ENCODE results near the gene BICRA.
"Not testable (repeated sequence)": the region's sequence is repeated elsewhere in the genome, so short reads cannot be mapped to it uniquely, and the experiment has no call there.

Gene BICRA

DNA sequence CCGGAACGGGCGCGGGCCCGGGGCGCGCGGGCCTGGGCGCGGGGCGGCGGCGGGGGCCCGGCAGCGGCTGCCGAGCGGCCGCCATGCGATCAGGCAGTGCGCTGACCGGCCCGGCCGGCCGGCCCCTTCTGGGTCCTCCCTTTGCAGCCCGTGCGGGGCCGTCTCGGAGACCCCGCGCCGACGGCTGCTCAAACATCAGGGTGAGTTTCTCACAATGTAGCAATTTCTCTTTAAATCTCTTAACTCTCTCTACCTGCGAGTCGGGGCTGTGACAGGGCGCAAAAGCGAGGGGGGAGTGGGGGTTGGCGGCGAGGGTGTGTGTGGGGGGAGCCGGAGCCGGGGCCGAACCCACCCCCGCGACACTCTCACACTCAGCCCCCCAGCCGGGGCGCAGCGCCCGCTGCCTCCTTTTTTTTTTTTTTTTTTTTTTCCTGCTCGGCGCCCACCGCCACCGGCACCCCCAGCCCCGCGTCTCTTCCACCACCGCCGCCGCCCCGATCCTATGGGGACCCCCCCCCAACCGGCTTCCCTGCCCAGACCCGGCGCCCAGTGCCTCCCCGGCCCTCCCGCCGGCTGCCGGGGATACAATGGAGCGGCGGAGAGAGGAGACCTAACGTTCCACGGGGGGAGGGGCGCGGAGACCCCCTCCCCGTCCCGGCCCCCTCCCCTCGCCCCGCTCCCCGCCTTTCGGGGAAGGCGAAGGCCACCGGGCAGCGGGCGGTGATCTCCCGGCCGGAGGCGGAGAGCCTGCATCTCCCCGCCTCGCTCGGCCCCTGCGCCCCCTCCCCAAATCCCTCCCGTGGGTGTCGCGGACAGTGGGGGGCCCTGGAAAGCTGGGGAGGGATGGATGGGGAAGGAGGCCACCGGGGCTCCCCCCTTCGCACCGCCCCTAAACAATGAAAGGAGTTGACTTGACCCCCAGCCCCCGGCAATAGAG lies at the start of gene BICRA:
Gene BICRA, plus strand, starts transcription at position 166 of the 937 bp plus-strand sequence. CDS start 64,441 bp downstream, outside the sequence.
- peak; percentile 88 for DNase-seq

GRCh38 chr19:47560999-47561398 lies 47.9 kb upstream of the BICRA start:
- DNase-seq: no peak

DNA sequence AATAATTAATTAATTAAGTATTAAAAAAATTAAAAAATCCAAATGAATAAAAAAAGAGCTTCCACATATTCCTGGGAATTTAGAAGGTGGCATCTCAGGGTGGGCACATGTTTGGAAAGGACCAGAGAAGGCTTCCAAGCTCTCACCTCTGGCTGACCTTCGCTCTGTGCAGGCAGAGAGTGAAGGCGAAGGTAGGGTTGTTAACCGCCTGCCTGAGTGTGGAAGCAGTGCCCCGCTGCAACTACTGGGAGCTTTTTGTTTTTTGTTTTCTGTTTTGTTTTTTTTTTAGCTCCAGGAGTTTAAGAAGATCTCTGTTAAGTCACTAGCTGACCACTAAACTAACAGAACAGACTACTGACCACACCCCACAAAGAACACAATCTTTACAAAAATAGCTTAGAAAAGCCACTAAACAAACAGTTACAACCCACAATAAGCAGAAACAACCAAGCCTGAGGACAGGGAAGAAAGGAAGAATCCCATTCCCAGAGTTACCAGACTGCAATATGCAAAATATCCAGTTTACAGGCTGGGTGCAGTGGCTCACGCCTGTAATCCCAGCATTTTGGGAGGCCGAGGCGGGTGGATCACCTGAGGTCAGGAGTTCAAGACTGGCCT lies 47.4 kb upstream of the BICRA start:
- DNase-seq: no peak

DNA sequence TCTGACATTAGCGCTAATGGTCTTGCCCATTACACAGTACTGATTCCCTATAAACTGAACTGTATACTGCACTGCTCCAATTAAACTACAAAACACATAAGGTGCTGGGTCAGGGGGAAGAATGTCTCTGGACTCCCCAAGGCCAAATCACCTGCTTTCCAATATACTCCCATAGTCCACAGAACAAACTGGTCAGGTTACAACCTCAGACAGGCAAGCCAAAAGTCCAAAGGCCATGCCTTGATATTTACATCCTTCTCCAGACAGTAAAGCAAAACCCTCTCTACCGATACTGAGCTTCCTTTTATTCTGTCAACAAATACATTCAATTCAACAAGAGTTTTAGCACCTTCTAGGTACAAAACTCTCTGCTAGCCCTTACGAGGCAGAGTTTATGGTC lies 44.9 kb upstream of the BICRA start:
- DNase-seq: no peak

DNA sequence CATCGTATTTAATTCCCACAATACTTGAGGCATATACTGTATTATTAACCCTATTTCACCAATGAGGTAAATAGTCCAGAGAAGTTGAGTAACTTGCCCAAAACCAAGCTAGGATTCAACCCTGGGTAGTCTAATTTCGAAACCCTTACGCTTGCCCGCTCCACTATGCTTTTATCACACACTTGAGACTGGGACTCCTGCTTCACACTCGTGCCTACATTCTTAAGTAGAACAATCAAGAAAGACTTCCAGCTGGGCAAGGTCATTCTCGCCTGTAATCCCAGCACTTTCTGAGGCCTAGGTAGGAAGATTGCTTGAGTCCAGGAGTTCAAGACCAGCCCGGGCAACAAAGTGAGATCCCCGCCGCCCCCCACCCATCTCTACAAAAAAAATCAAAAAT lies 39.6 kb upstream of the BICRA start:
- DNase-seq: no peak

GRCh38 chr19:47572635-47573034 lies 36.3 kb upstream of the BICRA start:
- DNase-seq: no peak

GRCh38 chr19:47573071-47574026 lies 35.6 kb upstream of the BICRA start, which contains the start of gene ZNF541:
Gene ZNF541 (minus strand): TSS chr19:47573148. CDS start chr19:47555856, 17,292 bp downstream.
- DNase-seq: peak; percentile 81

GRCh38 chr19:47580397-47580796 lies 28.5 kb upstream of the BICRA start:
- no peak for DNase-seq

- DNase-seq: no peak
Observed at GRCh38 chr19:47581605-47582319, 27.2 kb upstream of the BICRA start.

DNA sequence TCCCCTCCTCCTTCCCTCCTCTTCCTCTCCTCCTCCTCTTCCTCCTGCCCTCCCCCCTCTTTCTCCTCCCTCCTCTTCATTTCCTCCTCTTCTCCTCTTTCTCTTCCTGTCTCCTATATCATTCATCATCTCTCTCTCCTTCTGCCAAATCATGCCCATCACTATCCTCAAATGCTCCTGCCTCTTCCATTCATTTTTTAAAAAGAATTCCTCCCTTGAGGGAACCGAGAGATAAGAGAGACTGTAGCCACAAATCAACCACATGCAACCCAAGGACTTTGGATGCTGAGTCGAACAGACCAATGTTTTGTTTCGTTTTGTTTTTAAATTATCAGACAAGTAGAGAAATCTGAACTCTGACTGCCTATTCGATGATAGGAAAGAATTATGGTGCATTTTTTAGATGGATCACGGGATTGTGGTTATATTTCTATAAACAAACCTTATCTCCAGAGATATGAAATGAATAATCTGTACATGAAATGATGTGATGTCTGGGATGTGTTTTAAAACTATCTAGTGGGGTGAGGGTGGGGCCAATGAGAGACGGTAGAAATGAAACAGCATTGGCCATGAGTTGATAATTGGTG lies 26.5 kb upstream of the BICRA start:
- no peak for DNase-seq

DNA sequence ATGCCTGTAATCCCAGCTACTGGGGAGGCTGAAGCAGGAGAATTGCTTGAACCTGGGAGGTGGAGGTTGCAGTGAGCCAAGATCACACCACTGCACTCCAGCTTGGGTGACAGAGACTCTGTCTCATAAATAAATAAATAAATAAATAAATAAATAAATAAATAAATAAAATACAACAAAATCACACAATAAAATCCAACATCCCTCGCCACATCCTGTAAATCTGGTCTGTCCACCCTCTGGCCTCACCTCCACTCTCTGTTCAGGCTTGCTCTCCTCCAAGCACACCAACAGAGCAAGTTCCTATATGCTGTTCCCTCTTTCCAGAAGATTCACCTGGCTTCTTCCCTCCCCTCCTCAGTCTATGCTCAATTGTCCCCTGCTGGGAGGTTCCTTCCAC lies 25.8 kb upstream of the BICRA start:
- DNase-seq: not testable (repeated sequence)

GRCh38 chr19:47587295-47587694 lies 21.6 kb upstream of the BICRA start:
- DNase-seq: no peak

GRCh38 chr19:47589824-47590223 lies 19.1 kb upstream of the BICRA start:
- DNase-seq: no peak

- no peak for DNase-seq
Observed at GRCh38 chr19:47593860-47594259, 15.1 kb upstream of the BICRA start.

- DNase-seq: no peak
Observed at GRCh38 chr19:47595944-47596343, 13.0 kb upstream of the BICRA start.

DNA sequence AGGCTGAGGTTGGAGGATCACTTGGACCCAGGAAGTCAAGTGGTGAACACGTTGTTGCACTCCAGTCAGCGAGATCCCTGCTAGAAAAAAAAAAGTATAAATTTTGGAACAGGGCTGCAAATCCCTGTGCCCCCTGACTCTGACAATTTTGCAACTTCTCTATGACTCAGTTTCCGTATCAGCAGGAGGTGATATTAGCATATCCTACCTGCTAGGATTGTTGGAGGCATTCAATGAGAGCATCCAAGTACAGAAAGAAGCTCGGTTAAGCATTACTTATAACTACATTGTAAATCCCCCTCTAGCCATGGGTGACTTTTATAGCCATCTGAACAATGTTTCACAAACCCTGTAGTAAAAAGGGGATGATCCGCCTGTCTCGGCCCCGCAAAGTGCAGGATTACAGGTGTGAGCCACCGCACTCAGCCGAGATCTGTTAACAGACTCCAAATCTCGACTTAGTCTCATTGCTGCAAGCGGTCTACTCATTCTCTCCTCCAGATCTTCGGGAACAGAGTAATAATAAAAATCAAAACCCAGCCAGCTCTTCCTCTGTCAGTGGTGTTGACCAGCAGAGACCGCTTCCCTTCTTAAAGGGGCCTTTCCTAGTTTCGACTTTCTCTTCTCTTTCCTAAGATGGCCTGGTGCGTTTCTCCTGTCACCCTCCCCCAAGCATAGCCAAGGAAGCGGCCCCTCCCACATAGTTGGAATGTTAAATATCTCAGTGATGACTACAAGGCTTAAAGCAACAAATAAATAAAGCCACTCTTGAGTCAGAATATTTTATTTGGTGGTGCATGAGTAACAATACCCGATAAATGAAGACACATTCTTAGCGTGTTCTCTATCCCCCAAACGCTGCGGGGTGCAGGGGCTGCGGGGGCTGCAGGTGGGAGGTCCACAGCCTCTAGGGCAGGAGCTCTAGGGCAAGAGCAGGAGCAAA lies 10.3 kb upstream of the BICRA start:
- peak; percentile 47 for DNase-seq

GRCh38 chr19:47599671-47600245 lies 9.2 kb upstream of the BICRA start:
- DNase-seq: not testable (repeated sequence)

GRCh38 chr19:47600246-47601179 lies 8.4 kb upstream of the BICRA start:
- peak; percentile 100 for DNase-seq

Data from femur (tissue), 1 donor.